Mesendoderm (in vitro differentiated cells): Measurements from ENCODE around the gene ADCYAP1.

Source experiments
- DNase-seq: peaks from one replicate; pipeline ENCODE4 v3.0.0; 2013
- H2AK5ac ChIP-seq: 2 replicates; pipeline ENCODE4 v1.6.1; 2013; ENCODE audit warnings: low read length, inconsistent platforms
- H2BK120ac ChIP-seq: 2 replicates; pipeline ENCODE4 v1.6.1; 2013; ENCODE audit warnings: low read depth, mild to moderate bottlenecking, low read length, moderate library complexity, mixed read lengths
- H2BK15ac ChIP-seq: replicated peaks from 2 replicates; pipeline ENCODE4 v1.6.1; 2013; ENCODE audit warnings: low read depth, mild to moderate bottlenecking, moderate library complexity
- H2BK5ac ChIP-seq: 2 replicates; pipeline ENCODE4 v1.6.1; 2013; ENCODE audit warnings: low read length, inconsistent platforms
- H3K18ac ChIP-seq: 2 replicates; pipeline ENCODE4 v1.6.1; 2013; ENCODE audit warnings: mild to moderate bottlenecking, low read length, mixed read lengths
- H3K23ac ChIP-seq: one replicate; pipeline ENCODE4 v1.6.1; 2013; ENCODE audit warnings: low read length
- H3K27ac ChIP-seq: 2 replicates; pipeline ENCODE4 v1.5.1; 2013; ENCODE audit warnings: low read depth, mild to moderate bottlenecking, inconsistent platforms, low read length, moderate library complexity
- H3K27me3 ChIP-seq: 2 replicates; pipeline ENCODE4 v1.6.1; 2013; ENCODE audit warnings: low read length, control low read depth, mild to moderate bottlenecking, inconsistent platforms; ENCODE audit not compliant: insufficient read depth, poor library complexity
- H3K36me3 ChIP-seq: 2 replicates; pipeline ENCODE4 v1.6.1; 2013; ENCODE audit warnings: low read length, inconsistent platforms; ENCODE audit not compliant: control insufficient read depth, insufficient read depth
- H3K4ac ChIP-seq: one replicate; pipeline ENCODE4 v1.6.1; 2013; ENCODE audit warnings: low read depth, mild to moderate bottlenecking, low read length, moderate library complexity
- H3K4me1 ChIP-seq: 2 replicates; pipeline ENCODE4 v1.6.1; 2013; ENCODE audit warnings: low read depth, low read length, inconsistent platforms; ENCODE audit not compliant: control insufficient read depth
- H3K4me2 ChIP-seq: 2 replicates; pipeline ENCODE4 v1.6.1; 2013; ENCODE audit warnings: low read length
- H3K4me3 ChIP-seq: 2 replicates; pipeline ENCODE4 v1.5.1; 2013; ENCODE audit warnings: mild to moderate bottlenecking, low read length
- H3K56ac ChIP-seq: one replicate; pipeline ENCODE4 v1.6.1; 2013; ENCODE audit warnings: low read length
- H3K79me1 ChIP-seq: 2 replicates; pipeline ENCODE4 v1.6.1; 2013; ENCODE audit warnings: low read length, inconsistent platforms
- H3K79me2 ChIP-seq: 2 replicates; pipeline ENCODE4 v1.6.1; 2013; ENCODE audit warnings: mild to moderate bottlenecking, low read length; ENCODE audit not compliant: control insufficient read depth, insufficient read depth
- H3K9ac ChIP-seq: 2 replicates; pipeline ENCODE4 v1.6.1; 2013; ENCODE audit warnings: low read length, inconsistent platforms
- H4K5ac ChIP-seq: one replicate; pipeline ENCODE4 v1.6.1; 2013; ENCODE audit warnings: low read length
- H4K8ac ChIP-seq: one replicate; pipeline ENCODE4 v1.6.1; 2013; ENCODE audit warnings: low read depth, mild to moderate bottlenecking, control low read depth, low read length, moderate library complexity
- WGBS: extraction: QIAGEN DNeasy Blood & Tissue Kit; methylation state at CpG from one replicate; pipeline ENCODE4 v1.1.7; 2013; ENCODE audit warnings: low lambda C conversion rate, missing lambda C conversion rate; ENCODE audit not compliant: insufficient coverage; ENCODE audit errors: extremely low coverage; 5-methylcytosine and 5-hydroxymethylcytosine counted together

ADCYAP1 gene

GRCh38 chr18:959854-960253 is 55.2 kb downstream of the ADCYAP1 start:
- no CpG with 5 or more reads among the region's 5 CpGs for WGBS
- H3K23ac ChIP-seq, result no peak overlapping the region
- no peak overlapping the region for H3K4me3 ChIP-seq

More at GRCh38 chr18:959854-960253, 55.2 kb downstream of the ADCYAP1 start:
- no peaks in the 10 kb centered on the region for H3K79me1 ChIP-seq
- no peak overlapping the region for H3K4me2 ChIP-seq
- H4K8ac ChIP-seq, result no peak overlapping the region
- no peak for DNase-seq
- no peak overlapping the region for H3K9ac ChIP-seq
- no peak overlapping the region for H4K5ac ChIP-seq
- no peaks in the 10 kb centered on the region for H3K27me3 ChIP-seq
- no peaks in the 10 kb centered on the region for H3K79me2 ChIP-seq
- no peak overlapping the region for H3K4ac ChIP-seq
- H2BK15ac ChIP-seq, result no peak overlapping the region
- no peak overlapping the region for H2AK5ac ChIP-seq
- no peak overlapping the region for H2BK120ac ChIP-seq
- H3K18ac ChIP-seq, result no peak overlapping the region
- no peaks in the 10 kb centered on the region for H3K36me3 ChIP-seq
- H2BK5ac ChIP-seq, result no peak overlapping the region
- no peaks in the 10 kb centered on the region for H3K4me1 ChIP-seq
- no peak overlapping the region for H3K27ac ChIP-seq
- H3K56ac ChIP-seq, result no peak overlapping the region
